GM19099 (cell line): ENCODE data around the gene TSPAN7.

Experiments
- POLR2A ChIP-seq: IDR thresholded peaks from 3 replicates; pipeline ENCODE4 v1.6.1; 2011; ENCODE audit warnings: low read depth; ENCODE audit not compliant: insufficient read length; ENCODE audit errors: extremely low read depth

The TSPAN7 gene

GRCh38 chrX:38570396-38570795 lies 9.1 kb downstream of the TSPAN7 start:
- TF ChIP-seq POLR2A, result no peak

GRCh38 chrX:38571058-38571457 lies 9.7 kb downstream of the TSPAN7 start:
- TF ChIP-seq POLR2A, result no peak

- no peak for TF ChIP-seq POLR2A
Measured at GRCh38 chrX:38574858-38575257, 13.5 kb downstream of the TSPAN7 start.

- no peak for TF ChIP-seq POLR2A
Measured at GRCh38 chrX:38575888-38576287, 14.5 kb downstream of the TSPAN7 start.

- TF ChIP-seq POLR2A, result no peak
Measured at GRCh38 chrX:38577738-38578137, 16.4 kb downstream of the TSPAN7 start.

- no peak for TF ChIP-seq POLR2A
Measured at GRCh38 chrX:38578167-38578566, 16.8 kb downstream of the TSPAN7 start.

- no peak for TF ChIP-seq POLR2A
Measured at GRCh38 chrX:38583181-38583580, 21.8 kb downstream of the TSPAN7 start.

GRCh38 chrX:38594434-38594833 lies 33.1 kb downstream of the TSPAN7 start:
- no peak for TF ChIP-seq POLR2A

GRCh38 chrX:38595801-38596200 lies 34.5 kb downstream of the TSPAN7 start:
- no peak for TF ChIP-seq POLR2A

GRCh38 chrX:38596939-38597338 lies 35.6 kb downstream of the TSPAN7 start:
- TF ChIP-seq POLR2A, result no peak

- TF ChIP-seq POLR2A, result no peak
Measured at GRCh38 chrX:38599796-38600755, 38.7 kb downstream of the TSPAN7 start.

- no peak for TF ChIP-seq POLR2A
Measured at GRCh38 chrX:38601866-38602265, 40.5 kb downstream of the TSPAN7 start.

GRCh38 chrX:38606821-38607220 lies 45.5 kb downstream of the TSPAN7 start:
- TF ChIP-seq POLR2A, result no peak

GRCh38 chrX:38607976-38608375 lies 46.6 kb downstream of the TSPAN7 start:
- no peak for TF ChIP-seq POLR2A

- no peak for TF ChIP-seq POLR2A
Measured at GRCh38 chrX:38610849-38611248, 49.5 kb downstream of the TSPAN7 start.

- TF ChIP-seq POLR2A, result no peak
Measured at GRCh38 chrX:38612281-38612680, 50.9 kb downstream of the TSPAN7 start.
